Amniotic stem cell (primary cell): ENCODE measurements around the gene TLR9.
A peak's percentile ranks its signal among the peaks of the same experiment; 100 is the strongest.

Source experiments
- DNase-seq: peaks from one replicate; lab custom pipeline; 2025; lab: John Stamatoyannopoulos, UW

The TLR9 gene

GRCh38 chr3:52217409-52217805, 8.0 kb downstream of the TLR9 start:
- DNase-seq: no peak

GRCh38 chr3:52216585-52217408, 8.6 kb downstream of the TLR9 start:
- DNase-seq: no peak

GRCh38 chr3:52215351-52215750, 10.1 kb downstream of the TLR9 start:
- DNase-seq: no peak

GRCh38 chr3:52213901-52214300, 11.5 kb downstream of the TLR9 start:
- no peak for DNase-seq

GRCh38 chr3:52213005-52213404, 12.4 kb downstream of the TLR9 start:
- no peak for DNase-seq

- no peak for DNase-seq
Observed at GRCh38 chr3:52211268-52211891, 14.1 kb downstream of the TLR9 start.

GRCh38 chr3:52210550-52211046, 14.8 kb downstream of the TLR9 start:
- no peak for DNase-seq

- no peak for DNase-seq
Observed at GRCh38 chr3:52210037-52210436, 15.4 kb downstream of the TLR9 start.

- DNase-seq: no peak
Observed at GRCh38 chr3:52208556-52208955, 16.9 kb downstream of the TLR9 start.

GRCh38 chr3:52205727-52206372, 19.6 kb downstream of the TLR9 start:
- no peak for DNase-seq

GRCh38 chr3:52204337-52205073, 20.9 kb downstream of the TLR9 start:
- no peak for DNase-seq

- DNase-seq: no peak
Observed at GRCh38 chr3:52203701-52204100, 21.7 kb downstream of the TLR9 start.

GRCh38 chr3:52202384-52203077, 22.9 kb downstream of the TLR9 start:
- no peak for DNase-seq

GRCh38 chr3:52200981-52201679, 24.3 kb downstream of the TLR9 start:
- no peak for DNase-seq

GRCh38 chr3:52198643-52199608, 26.5 kb downstream of the TLR9 start:
- DNase-seq: no peak

- peak; percentile 71 for DNase-seq
Observed at GRCh38 chr3:52197842-52198625, 27.4 kb downstream of the TLR9 start, which contains the start of gene ALAS1. TSS of gene ALAS1 (plus strand) at chr3:52198160. CDS start at chr3:52199242, 1,082 bp downstream.

GRCh38 chr3:52197499-52197841, 28.0 kb downstream of the TLR9 start:
- no peak for DNase-seq

GRCh38 chr3:52196977-52197376, 28.5 kb downstream of the TLR9 start:
- DNase-seq: no peak

- no peak for DNase-seq
Observed at GRCh38 chr3:52195823-52196331, 29.6 kb downstream of the TLR9 start.
